ENCODE measurements around the gene CBARP.

GRCh38 chr19:1255186-1256161 lies 17.7 kb upstream of the CBARP start:
- TF ChIP-seq CEBPB (IDR thresholded peaks at IDR 0.05; ENCODE audit: low read depth) (no peak), POLR2A (IDR thresholded peaks at IDR 0.05; ENCODE audit: borderline replicate concordance, extremely low read depth, insufficient read depth, insufficient read length) (no peak), EZH2 (IDR thresholded peaks at IDR 0.05) (no peak)
- TF ChIP-seq, protein P1, sequence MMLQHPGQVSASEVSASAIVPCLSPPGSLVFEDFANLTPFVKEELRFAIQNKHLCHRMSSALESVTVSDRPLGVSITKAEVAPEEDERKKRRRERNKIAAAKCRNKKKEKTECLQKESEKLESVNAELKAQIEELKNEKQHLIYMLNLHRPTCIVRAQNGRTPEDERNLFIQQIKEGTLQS (IDR thresholded peaks at IDR 0.05), result no peak
